ENCODE data around the gene PLXDC2. TPM values are rescaled to one million over a fixed set of nuclear protein-coding genes. Genes with fewer than 3 reads are reported as not detected.

PLXDC2 gene
- total and polyA plus RNA-seq, 2 donors from 2014 or later: 11.9 to 42.1 TPM

- DNase-seq (peak in 1 of 5 donors; percentile 44), FAIRE-seq (no peak)
- intact Hi-C loops (cut with DNase I): no loop called here
- H3K27me3 ChIP-seq (ENCODE audit: control insufficient read depth, insufficient read depth, low read length): no peaks in the 10 kb centered on the region
- H3K27ac ChIP-seq (ENCODE audit: low read depth in 2 of 2, low read length in 2 of 2): no peak overlapping the region
- no peaks in the 10 kb centered on the region for H3K9me3 ChIP-seq (ENCODE audit: control insufficient read depth in 2 of 3, insufficient read depth in 1 of 3, low read length in 3 of 3)
- peaks cover 0 to 2% (median 0%) of the 10 kb centered on the region in 3 donors for H3K4me1 ChIP-seq (ENCODE audit: control insufficient read depth in 2 of 3, insufficient read depth in 2 of 3, low read depth in 1 of 3, low read length in 3 of 3)
- no peak overlapping the region for H3K4me3 ChIP-seq (ENCODE audit: low read length in 3 of 3)
- H3K36me3 ChIP-seq (ENCODE audit: control insufficient read depth in 2 of 3, insufficient read depth in 3 of 3, low read length in 3 of 3): no peaks in the 10 kb centered on the region
- no peak overlapping the region for H3K9ac ChIP-seq (ENCODE audit: low read length in 3 of 3)
- TF ChIP-seq CTCF (IDR thresholded peaks at IDR 0.05; ENCODE audit: borderline replicate concordance, extremely low read depth, insufficient read depth): no peak
These were observed 283.9 kb downstream of the PLXDC2 start for GRCh38 chr10:20100171-20100570.

- no peak for FAIRE-seq
- Histone ChIP-seq H3K36me3 (ENCODE audit: control insufficient read depth in 2 of 3, insufficient read depth in 3 of 3, low read length in 3 of 3) (no peaks in the 10 kb centered on the region), H3K9me3 (ENCODE audit: control insufficient read depth in 2 of 3, insufficient read depth in 1 of 3, low read length in 3 of 3) (no peaks in the 10 kb centered on the region), H3K9ac (ENCODE audit: low read length in 3 of 3) (no peak overlapping the region), H3K27ac (ENCODE audit: low read depth in 2 of 2, low read length in 2 of 2) (no peak overlapping the region), H3K4me3 (ENCODE audit: low read length in 3 of 3) (no peak overlapping the region), H3K27me3 (ENCODE audit: control insufficient read depth, insufficient read depth, low read length) (no peaks in the 10 kb centered on the region), H3K4me1 (ENCODE audit: control insufficient read depth in 2 of 3, insufficient read depth in 2 of 3, low read depth in 1 of 3, low read length in 3 of 3) (no peaks in the 10 kb centered on the region)
- TF ChIP-seq CTCF (IDR thresholded peaks at IDR 0.05; ENCODE audit: borderline replicate concordance, extremely low read depth, insufficient read depth): no peak
- intact Hi-C loops (cut with DNase I): no loop called here
- DNase-seq: no peak
These were observed 289.0 kb downstream of the PLXDC2 start for GRCh38 chr10:20105236-20105635.

GRCh38 chr10:20105931-20106330 is 289.7 kb downstream of the PLXDC2 start:
- Histone ChIP-seq H3K4me3 (ENCODE audit: low read length in 3 of 3) (no peak overlapping the region), H3K27ac (ENCODE audit: low read depth in 2 of 2, low read length in 2 of 2) (no peak overlapping the region), H3K27me3 (ENCODE audit: control insufficient read depth, insufficient read depth, low read length) (no peaks in the 10 kb centered on the region), H3K9ac (ENCODE audit: low read length in 3 of 3) (no peak overlapping the region), H3K36me3 (ENCODE audit: control insufficient read depth in 2 of 3, insufficient read depth in 3 of 3, low read length in 3 of 3) (no peaks in the 10 kb centered on the region), H3K4me1 (ENCODE audit: control insufficient read depth in 2 of 3, insufficient read depth in 2 of 3, low read depth in 1 of 3, low read length in 3 of 3) (no peaks in the 10 kb centered on the region), H3K9me3 (ENCODE audit: control insufficient read depth in 2 of 3, insufficient read depth in 1 of 3, low read length in 3 of 3) (no peaks in the 10 kb centered on the region)
- FAIRE-seq: no peak
- no peak for TF ChIP-seq CTCF (IDR thresholded peaks at IDR 0.05; ENCODE audit: borderline replicate concordance, extremely low read depth, insufficient read depth)
- no peak for DNase-seq
- intact Hi-C loops (cut with DNase I): no loop called here

- Histone ChIP-seq H3K9me3 (ENCODE audit: control insufficient read depth in 2 of 3, insufficient read depth in 1 of 3, low read length in 3 of 3) (no peaks in the 10 kb centered on the region), H3K36me3 (ENCODE audit: control insufficient read depth in 2 of 3, insufficient read depth in 3 of 3, low read length in 3 of 3) (no peaks in the 10 kb centered on the region), H3K27ac (ENCODE audit: low read depth in 2 of 2, low read length in 2 of 2) (no peak overlapping the region), H3K4me3 (ENCODE audit: low read length in 3 of 3) (no peak overlapping the region), H3K9ac (ENCODE audit: low read length in 3 of 3) (no peak overlapping the region), H3K4me1 (ENCODE audit: control insufficient read depth in 2 of 3, insufficient read depth in 2 of 3, low read depth in 1 of 3, low read length in 3 of 3) (no peaks in the 10 kb centered on the region), H3K27me3 (ENCODE audit: control insufficient read depth, insufficient read depth, low read length) (no peaks in the 10 kb centered on the region)
- FAIRE-seq: no peak
- no peak for TF ChIP-seq CTCF (IDR thresholded peaks at IDR 0.05; ENCODE audit: borderline replicate concordance, extremely low read depth, insufficient read depth)
- no peak for DNase-seq
- intact Hi-C loops (cut with DNase I): no loop called here
These were observed 291.8 kb downstream of the PLXDC2 start for GRCh38 chr10:20108021-20108420.

Measured in kidney (tissue), 14 donors.